GM21529 (cell line): ENCODE data around the gene HAND1.

Source experiments
- ATAC-seq: cut with Tn5 transposase; IDR thresholded peaks from one replicate; pipeline ENCODE4 v1.9.1; 2021; ENCODE audit not compliant: unreplicated experiment

Gene HAND1

DNA sequence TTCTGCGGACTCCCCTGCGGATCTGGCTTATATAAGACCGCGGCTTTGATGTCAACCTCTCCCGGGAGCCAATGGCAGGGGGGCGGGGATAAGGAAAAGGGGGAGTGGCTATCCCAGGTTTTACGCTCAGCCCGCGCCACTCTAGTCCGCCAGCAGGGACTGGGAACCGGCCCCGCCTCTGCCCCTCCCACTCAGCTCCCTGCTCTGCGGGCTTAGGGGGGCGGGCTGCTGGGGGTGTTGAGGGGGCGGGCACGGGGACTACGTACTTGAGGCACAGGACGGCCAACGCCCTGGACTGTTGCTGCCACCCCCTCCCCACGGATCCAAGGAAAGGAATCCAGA lies at the start of gene HAND1:
Gene HAND1, minus strand, starts transcription at position 4 of the 342 bp plus-strand sequence. CDS start 219 bp downstream, outside the sequence.
- ATAC-seq = no peak

DNA sequence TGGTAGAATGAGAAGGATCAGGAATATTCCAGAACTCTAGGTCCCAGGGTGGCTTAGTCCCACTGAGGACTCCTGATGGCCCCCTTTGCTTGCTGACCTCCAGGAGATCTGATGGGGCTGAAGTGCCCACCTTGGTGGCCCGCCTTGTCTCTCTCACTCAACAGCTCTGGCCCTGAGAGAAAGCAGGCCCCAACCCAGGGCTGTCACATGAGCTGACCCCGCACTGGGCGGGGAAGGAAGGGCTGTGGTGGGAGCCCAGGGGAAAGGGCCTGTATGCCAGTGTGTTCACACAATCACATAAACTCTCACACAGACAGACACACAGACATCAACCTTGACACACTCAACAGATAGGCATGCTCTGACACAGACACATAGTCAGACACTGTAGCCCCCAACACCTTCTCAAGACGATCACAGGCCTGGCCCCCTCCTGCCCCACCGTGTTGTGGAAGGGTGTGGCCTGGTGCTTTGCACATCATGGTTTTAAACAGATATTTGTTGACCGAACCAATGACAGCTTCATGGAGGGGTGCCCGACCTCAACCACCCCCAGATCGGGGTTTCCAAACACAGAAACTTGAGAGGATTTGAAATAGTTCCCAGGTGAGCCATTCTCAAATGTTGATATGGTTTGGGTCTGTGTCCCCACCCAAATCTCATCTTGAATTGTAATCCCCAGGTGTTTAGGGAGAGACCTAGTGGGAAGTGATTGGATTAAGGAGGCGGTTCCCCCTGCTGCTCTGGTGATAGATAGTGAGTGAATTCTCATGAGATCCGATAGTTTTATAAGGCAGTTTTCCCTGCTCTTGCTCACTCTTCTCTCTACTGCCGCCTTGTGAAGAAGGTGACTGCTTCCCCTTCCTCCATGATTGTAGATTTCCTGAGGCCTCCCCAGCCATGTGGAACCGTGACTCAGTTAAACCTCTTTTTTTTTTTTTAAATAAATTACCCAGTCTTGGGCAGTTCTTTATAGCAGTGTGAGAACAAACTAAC lies 48.5 kb upstream of the HAND1 start:
- no peak for ATAC-seq

DNA sequence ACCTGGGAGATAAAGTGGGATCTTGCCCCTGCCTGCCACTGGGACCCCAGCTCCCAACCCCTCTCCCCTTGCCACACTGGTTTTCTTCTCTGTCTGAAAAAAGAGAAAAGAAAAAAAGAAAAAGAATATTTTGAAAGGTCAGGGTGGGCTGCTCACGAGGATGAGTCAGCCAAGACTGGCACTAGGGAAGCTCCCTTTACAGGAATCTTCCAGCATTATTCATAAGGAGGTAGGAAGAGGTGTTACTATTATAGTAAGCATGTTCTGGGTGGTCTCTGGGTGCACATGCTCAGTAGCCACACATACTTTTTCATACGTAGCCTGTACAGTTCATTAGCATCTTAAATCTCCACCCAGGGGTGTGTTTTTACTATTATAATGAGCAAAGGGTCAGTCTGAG lies 46.8 kb upstream of the HAND1 start:
- no peak for ATAC-seq

DNA sequence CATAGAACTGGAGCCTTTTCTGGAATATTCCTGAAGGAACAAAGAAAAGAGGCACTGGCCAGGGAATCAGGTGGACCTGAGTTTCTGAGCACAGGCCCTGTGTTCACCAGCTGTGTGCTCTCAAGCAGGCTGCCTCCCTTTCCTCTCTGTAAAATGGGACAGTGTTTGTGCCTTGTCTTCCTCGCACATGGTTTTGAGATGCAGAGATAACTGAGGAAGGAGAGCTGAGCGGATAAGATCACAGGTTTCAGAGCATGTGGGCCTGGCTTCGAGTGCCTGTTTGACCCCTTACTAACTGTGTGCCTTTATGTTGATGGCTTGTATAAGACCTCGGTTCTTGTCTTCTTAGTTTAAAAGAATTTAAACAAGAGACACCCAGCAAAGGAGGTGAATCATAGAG lies 46.2 kb upstream of the HAND1 start:
- no peak for ATAC-seq

DNA sequence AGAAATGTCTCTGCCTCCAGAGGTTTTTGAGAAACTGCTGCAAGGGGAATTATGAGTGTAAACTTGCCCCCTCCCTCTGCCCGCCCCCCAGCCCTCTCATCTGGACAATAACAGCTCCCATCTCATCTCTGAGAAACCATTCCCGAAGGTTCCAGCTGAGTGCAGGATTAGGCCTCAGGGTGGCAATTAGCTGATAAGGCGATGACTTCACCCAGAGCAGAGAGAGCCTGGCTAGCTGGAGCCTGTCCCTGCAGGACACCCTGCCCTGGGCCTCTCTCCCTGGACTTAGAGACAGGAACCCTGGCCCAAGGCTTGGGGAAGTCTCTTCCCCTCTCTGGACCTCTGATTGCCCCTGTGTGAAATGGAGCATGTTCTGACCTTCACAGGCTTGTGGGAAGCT lies 45.7 kb upstream of the HAND1 start:
- no peak for ATAC-seq

DNA sequence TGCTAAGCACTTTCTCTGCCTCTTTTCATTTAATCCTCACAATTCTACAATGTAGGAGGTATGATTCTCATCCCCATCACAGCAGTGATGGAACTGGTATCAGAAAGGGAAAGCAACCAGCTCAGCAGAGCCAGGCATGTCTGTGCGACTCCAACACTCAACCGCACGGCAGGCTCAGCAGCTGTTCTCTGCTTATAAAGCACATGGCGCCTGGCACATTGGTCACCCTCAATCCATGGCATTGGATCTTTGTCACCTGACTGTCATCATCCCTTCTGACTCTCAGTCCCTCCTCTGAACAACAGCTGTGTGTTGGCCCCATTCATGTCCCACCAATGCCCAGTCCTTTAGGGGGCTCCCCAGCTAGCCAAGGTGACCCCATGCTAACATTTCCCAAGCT lies 45.1 kb upstream of the HAND1 start:
- no peak for ATAC-seq

DNA sequence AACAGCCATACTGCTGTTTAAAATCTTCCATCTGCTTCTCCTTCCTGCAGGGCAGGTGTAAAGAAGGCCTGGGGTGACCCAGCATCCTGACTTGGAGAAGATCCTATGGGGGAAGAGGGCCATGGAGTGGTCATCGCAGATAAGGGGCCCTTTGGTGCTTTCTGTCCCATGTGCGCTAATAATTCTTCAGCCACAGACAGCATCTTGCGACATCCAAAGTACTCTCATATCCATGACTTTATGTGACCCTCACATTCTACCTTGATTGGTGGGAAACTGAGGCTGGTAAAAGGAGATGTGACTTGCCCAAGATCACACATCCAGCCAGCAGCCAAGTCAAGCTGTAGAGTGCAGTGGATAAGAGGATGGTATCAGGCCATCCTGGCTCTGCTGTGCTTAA lies 44.3 kb upstream of the HAND1 start:
- ATAC-seq = no peak

DNA sequence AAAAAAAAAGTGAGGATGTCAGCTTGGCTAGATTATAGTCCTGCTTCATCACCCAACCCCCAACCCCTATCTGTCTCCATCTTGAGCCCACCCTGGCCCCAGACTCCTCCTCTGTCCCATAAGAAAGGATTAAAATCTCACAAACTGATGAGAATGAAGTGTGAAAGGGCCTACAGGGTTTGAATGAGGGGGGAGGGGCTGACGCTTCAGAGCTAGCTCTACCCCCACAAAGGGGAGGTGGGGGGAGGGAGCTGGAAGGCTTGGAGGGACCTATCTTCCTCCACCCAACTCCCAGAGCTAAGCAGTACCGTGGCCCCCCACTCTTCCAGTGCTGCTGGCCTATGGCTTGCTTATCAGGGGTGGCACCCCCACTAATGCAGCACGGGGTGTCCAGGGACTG lies 43.7 kb upstream of the HAND1 start:
- ATAC-seq = no peak

DNA sequence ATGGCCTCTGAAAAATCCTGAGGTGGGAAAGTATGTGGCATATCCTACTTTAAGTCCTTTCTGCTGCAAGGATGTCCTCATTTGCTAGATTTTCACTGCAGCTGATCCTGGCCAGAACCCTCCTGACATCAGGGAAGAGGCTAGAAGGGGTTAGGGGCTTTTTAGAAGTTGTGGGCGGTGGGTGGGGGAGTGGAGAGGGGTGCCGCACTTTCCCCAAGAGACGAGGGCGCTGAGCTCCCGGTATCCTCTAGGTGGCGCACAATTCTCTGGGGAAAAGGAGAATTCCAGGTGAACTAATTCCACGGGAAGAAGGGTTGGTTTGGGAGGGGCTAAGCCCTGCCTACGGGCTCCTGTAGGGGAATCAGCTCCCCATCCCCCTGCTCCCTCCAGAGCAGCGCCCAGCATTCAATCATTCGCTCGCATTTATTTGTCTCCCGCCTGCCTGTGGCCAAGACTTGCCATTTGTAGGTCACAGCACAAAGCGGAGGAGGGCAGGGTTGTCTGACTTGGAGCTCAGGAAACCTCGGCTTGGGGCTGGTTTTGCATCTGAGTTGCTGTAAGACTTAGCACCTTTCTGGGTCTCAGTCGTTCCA lies 42.9 kb upstream of the HAND1 start:
- no peak for ATAC-seq

DNA sequence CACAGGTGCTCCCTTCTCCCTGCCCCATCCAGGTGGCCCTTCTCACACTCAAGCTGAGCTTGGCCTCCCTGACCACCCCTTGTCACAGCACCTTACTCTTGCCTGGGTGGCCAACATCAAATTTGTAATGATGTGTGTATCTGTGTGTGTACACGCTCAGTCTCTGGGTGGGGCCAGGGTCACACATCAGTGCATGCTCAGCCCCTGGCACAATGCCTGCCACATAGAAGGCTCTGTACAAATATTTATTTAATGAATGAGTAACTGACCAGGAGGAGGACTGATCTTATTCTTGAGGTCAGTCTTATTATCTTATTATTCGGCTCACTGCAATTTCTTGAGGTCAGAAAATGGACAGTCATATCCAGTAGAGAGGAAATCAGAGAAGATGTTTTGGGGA lies 41.3 kb upstream of the HAND1 start:
- no peak for ATAC-seq

DNA sequence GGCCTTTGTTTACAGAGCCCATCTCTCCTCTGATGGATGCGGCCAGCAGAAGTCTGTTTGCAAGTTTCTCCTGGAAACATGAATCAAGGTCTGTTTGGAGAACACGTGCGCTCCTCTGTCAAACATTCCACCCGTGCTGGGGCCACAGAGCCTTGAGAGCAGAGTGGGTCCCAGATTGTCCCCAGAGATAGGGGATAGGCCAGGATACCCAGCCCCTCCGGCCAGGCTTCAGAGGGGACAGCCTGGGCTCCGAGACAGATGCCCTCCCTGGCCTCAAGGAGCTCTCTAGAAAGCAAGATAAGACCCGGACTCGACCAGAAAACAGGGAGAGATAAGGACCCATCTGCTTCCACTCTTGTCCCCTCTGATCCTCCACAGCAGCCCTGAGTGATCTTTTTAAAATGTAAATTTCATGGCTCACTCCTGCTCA lies 40.4 kb upstream of the HAND1 start:
- ATAC-seq = no peak

DNA sequence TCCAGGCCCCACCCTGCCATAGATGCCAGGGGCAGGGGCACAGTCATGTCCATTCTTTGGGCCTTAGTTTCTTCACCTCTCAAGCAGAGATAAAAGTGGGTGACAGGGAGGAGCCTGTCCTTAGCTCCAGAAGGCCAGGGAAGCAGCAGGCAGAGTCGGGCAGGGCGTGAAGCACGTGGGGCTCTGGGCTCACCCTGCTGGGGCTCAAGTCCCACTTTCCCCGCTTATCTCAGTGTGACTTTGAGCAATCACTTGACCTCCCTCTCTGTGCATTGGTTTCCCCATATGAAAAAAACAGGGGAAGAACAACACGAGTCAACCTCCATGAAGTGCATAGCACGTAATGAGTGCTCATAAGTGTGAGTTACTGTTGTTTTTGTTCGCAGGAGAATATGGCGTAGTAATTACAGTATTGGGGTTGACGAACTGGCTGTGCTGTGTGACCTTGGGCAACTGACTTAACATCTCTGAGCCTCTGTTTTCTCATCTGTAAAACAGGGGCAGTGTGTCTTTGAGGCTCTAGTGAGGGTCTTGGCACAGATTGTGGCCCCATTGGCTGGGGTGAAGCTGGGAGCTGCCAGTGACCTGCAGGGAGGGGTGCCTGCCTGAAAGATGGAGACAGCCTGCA lies 39.9 kb upstream of the HAND1 start:
- no peak for ATAC-seq

DNA sequence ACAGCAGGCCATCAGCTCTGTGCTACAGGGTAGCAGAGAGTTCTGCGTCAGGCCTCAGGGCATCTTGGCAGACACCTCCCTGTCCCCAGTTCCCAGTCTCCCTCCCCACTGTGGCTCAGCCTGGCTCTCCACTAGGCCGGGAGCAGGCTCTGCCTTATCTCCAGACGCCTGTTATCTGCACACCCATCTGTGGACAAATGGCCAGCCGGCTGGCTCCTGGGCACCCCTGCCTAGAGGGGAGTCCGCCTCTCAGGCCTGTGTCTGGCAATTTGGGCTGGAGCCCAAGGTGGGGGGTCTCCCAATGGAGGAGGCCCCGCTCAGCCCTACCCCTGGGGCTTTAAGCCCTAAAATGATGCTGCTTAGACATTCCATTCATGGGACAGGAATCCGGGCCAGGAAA lies 39.2 kb upstream of the HAND1 start:
- no peak for ATAC-seq

DNA sequence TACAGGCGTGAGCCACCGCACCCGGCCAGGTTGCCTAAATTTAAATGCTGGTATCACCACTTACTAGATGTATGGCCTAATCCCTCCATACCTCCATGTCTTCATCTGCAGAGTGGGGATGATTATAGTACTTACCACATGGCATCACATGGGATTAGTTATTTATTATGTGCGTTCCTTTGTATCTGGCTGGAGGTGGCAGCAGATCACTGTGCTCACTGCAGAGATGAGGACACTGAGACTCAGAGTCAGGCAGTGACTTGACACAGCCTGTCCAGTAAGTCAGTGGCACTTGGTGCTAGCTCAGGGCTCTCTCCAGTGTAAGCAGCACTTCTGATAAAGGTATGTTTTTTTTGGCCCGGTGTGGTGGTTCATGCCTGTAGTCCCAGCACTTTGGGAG lies 38.4 kb upstream of the HAND1 start:
- no peak for ATAC-seq

DNA sequence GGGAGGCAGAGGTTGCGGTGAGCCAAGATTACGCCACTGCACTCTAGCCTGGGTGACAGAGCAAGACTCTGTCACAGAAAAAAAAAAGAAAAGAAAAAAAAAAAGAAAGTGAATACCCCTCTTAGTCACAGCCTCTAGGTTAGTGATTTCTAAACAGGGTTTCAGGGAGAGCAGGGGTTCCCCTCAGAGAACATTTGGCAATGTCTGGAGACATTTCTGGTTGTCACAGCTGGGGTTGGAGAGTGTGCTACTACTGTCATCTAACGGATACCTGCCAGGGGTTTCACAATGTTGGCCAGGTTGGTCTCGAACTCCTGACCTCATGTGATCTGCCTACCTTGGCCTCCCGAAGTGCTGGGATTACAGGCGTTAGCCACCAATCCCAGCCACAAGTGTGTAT lies 37.5 kb upstream of the HAND1 start:
- ATAC-seq = peak; percentile 77

DNA sequence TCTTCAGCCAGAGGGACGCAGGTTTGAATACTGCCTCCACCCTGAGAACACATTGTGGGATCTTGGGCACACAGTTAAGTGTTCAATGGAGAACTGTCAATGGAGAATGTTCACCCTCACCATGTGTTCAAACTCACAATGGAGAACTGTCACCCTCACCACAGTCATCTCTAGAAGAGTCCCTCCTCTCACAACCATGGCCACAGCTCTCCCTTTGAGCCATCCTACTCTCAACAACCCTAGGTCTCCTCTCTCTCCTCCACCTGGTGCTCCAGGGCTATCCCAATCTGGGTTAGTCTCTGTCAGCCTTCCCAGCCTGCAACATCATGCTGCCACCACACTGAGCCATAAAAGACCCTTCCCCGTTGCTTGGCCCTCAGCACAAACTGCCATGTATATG lies 36.3 kb upstream of the HAND1 start:
- peak; percentile 41 for ATAC-seq

DNA sequence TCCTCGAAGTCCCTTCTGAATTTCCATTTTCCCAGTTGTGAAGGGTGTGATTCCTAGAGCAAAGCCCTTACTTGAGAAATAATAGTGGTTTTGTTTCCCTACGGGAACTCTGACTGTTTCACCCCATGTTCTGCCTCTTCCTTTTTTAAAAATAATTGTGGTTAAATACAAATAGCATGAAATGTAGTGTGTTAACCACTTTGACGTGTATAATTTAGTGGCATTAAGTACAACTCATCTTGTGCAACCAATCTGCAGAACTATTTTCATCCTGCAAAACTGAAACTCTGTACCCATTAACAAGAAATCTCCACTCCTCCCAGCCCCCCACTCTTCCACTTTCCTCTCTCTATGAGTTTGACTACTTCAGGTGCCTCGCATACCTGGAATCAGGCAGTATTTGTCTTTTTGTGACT lies 35.6 kb upstream of the HAND1 start:
- peak; percentile 39 for ATAC-seq

DNA sequence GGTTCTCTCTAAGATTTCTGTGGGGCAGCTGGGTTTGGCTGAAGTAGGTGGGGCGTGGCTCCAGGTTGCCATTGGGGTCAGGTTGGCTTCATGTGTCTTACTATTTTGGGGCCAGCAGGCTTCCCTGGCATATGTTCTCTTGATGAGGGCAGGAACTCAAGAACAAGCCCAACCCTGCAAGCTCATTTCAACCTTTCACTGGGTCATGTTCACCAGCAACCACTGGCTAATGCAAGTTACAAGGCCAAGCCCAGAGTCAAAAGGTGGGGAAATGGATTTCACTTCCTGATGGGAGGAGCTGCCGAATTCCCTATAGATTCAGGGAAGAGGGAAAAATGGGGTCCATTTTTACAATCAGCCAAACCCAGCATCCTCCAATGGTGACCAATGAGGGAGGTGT lies 34.0 kb upstream of the HAND1 start:
- no peak for ATAC-seq

DNA sequence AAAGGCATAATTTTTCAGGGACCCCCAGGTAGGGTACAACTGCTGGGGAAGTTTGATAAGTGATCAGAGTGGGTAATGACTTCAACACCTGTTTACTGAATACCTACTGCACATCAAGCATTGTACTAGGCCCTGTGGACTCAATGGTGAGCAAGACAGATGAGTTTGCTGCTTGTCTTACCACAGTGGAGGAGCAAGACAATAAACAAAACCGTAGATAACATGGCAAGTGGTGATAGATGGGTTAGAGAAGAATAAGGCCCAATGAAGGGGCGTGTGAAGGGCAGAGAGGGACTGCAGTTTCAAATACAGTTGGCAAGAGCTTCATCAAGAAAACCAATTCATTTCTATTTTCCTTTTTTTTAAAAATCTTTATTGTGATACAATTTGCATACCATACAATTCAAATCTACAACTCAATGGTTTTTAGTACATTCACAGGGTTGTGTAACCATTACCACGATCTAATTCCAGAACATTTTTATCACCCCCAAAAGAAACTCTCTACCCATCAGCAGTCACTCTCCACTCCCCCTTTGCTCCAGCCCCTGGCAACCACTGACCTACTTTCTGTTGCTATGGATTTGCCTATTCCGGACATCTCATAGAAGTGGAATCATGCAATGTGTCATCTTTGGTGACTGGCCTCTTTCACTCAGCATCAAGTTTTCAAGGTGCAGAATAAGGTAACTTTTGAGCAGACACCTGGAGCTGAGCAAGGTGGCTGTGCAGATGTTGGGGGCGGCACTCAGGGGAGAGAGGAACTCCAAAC lies 31.9 kb upstream of the HAND1 start:
- ATAC-seq = no peak

DNA sequence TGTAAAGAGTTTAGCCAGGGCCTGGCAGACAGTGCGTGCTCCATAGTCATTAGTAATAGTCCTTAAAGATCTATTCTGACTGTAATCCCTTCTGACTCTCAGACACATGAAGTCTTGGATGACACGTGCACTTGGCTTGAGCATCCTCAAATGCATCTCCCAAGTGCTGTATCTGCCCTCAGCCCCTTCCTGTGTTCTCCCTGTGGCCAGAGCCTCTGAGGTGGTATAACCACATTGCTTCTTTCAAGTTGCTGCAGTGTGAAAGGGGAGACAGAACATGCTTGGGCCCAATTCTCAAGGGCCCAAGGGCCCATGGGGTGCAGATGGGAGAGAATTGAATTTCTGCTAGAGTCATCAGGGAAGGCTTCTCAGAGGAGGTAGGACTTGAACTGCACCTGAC lies 30.1 kb upstream of the HAND1 start:
- no peak for ATAC-seq

DNA sequence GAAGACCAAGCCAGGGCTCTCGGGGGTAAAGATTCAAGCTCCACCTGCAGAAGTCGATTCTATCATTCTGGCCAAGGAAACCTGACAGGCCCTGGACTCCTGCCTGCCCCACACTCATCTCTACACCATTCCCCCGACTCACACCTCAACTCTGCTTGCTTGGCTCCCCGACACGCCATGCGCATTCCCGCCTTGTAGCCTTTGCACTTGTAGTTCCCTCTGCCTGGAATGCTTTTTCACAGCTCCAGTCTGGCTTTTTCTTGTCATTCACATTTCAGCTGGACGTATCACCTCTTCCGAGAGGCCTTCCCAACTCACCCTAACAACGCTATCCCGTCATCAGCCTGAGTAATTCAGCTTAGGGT lies 28.7 kb upstream of the HAND1 start:
- ATAC-seq = no peak
